HEK293T (cell line): Measurements from ENCODE around the gene LINC01488.

Source experiments
- ARNT ChIP-seq: fragments of 450-650 bp; IDR thresholded peaks from 2 replicates; pipeline ENCODE4 v1.6.1; 2017; ENCODE audit warnings: mild to moderate bottlenecking
- BHLHE40 ChIP-seq: fragments of 450-650 bp; IDR thresholded peaks from 2 replicates; pipeline ENCODE4 v1.6.1; 2016; ENCODE audit warnings: mild to moderate bottlenecking, moderate library complexity, borderline replicate concordance
- CTBP1 ChIP-seq: fragments of 450-650 bp; IDR thresholded peaks from 2 replicates; pipeline ENCODE4 v1.6.1; 2016; ENCODE audit warnings: borderline replicate concordance
- ELF4 ChIP-seq: fragments of 450-650 bp; IDR thresholded peaks from 2 replicates; pipeline ENCODE4 v1.6.1; 2017; ENCODE audit warnings: antibody characterized with exemption
- FOXK2 ChIP-seq: fragments of 450-650 bp; IDR thresholded peaks from 2 replicates; pipeline ENCODE4 v1.6.1; 2016; ENCODE audit warnings: mild to moderate bottlenecking
- FOXM1 ChIP-seq: fragments of 450-650 bp; IDR thresholded peaks from 2 replicates; pipeline ENCODE4 v1.6.1; 2017; ENCODE audit warnings: mild to moderate bottlenecking, borderline replicate concordance
- HDGF ChIP-seq: fragments of 450-650 bp; IDR thresholded peaks from 2 replicates; pipeline ENCODE4 v1.6.1; 2017; ENCODE audit warnings: antibody characterized with exemption, borderline replicate concordance
- LEF1 ChIP-seq: fragments of 450-650 bp; IDR thresholded peaks from 2 replicates; pipeline ENCODE4 v1.6.1; 2017; ENCODE audit warnings: mild to moderate bottlenecking, borderline replicate concordance
- NFRKB ChIP-seq: fragments of 450-650 bp; IDR thresholded peaks from 2 replicates; pipeline ENCODE4 v1.6.1; 2016; ENCODE audit warnings: mild to moderate bottlenecking, moderate library complexity
- SP1 ChIP-seq: fragments of 450-650 bp; IDR thresholded peaks from 2 replicates; pipeline ENCODE4 v1.6.1; 2017
- SUZ12 ChIP-seq: fragments of 450-650 bp; IDR thresholded peaks from 2 replicates; pipeline ENCODE4 v1.6.1; 2016; ENCODE audit warnings: mild to moderate bottlenecking
- TARDBP ChIP-seq: fragments of 450-650 bp; IDR thresholded peaks from 2 replicates; pipeline ENCODE4 v1.6.1; 2016
- ZNF384 ChIP-seq: fragments of 450-650 bp; IDR thresholded peaks from 2 replicates; pipeline ENCODE4 v1.6.1; 2016
- TF ChIP-seq, protein P1 (sequence below): fragments of 450-650 bp; IDR thresholded peaks from 2 replicates; pipeline ENCODE4 v1.6.1; 2016

DNA sequence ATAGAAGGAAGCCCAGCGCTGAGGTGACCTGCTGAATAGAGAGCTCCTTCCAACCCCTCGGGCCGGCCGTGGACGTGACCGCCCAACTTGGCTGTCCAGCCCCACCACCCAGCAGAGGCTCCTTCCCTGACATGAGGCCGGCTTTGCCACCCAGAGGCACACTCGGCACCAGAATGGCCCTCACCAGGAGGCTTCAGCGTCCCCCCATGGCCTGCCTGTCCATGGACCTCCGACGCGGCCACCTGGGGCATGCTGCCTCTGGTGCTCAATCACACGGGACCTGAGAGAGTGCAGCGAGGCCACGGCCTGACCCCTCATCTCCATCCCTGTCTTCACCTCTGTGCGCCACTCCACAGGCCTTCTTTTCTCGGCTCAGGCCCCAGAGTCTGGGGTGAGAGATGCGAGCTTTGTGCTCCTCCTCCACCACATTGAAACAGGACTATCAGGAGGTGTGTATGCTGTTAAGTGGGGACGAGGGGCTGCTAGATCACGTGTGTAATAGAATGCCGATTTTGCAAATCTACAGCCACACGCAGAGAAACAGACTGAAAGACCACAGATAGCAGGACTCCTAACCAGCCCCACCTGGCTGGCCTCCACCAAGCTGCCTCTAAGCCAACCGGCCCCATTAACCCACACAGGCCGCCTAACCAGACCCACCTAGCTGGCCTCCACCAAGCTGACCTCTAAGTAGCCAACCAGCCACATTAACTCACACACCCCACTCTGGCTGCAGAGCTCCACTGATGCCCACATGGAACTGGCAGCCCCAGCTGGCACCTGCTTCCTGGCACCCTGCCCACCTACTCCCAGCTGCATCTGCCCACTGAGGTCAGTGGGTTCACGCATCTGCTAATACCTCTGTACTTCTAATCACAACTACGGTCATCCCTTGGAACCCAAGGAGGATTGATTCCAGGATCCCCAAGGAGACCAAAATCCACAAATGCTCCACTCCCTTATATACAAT, 20.7 kb downstream of the LINC01488 start:
- TF ChIP-seq SP1 (no peak), SUZ12 (no peak), TARDBP (no peak), BHLHE40 (no peak), FOXK2 (no peak), FOXM1 (no peak), ARNT (no peak), LEF1 (no peak), CTBP1 (no peak), ELF4 (no peak), ZNF384 (no peak), HDGF (no peak), NFRKB (no peak)
- TF ChIP-seq, protein P1, sequence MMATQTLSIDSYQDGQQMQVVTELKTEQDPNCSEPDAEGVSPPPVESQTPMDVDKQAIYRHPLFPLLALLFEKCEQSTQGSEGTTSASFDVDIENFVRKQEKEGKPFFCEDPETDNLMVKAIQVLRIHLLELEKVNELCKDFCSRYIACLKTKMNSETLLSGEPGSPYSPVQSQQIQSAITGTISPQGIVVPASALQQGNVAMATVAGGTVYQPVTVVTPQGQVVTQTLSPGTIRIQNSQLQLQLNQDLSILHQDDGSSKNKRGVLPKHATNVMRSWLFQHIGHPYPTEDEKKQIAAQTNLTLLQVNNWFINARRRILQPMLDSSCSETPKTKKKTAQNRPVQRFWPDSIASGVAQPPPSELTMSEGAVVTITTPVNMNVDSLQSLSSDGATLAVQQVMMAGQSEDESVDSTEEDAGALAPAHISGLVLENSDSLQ = no peak
